Calu3 (cell line): ENCODE data around the gene ITSN2. TPM values are rescaled to one million over a fixed set of nuclear protein-coding genes. Genes with fewer than 3 reads are reported as not detected.

ENCODE experiments used
- BruUV-seq: library from RNA; stranded (reverse); fragments of 400-500 nt; replicated peaks from 2 replicates; lab custom pipeline; 2021; lab: Mats Ljungman, UMichigan
- CTCF ChIA-PET: fragments of 300-600 bp; sonication (Branson Sonifier 250); formaldehyde crosslinking; loops from one replicate; lab custom pipeline; 2022; ENCODE audit warnings: antibody characterized with exemption; lab: Charles Lee
- DNase-seq: peaks from one replicate; pipeline ENCODE4 v3.0.0; 2022
- H3K27ac Mint-ChIP-seq: one replicate; pipeline ENCODE4 v1.8.0; 2022; ENCODE audit warnings: mixed read lengths; ENCODE audit not compliant: unreplicated experiment
- H3K27me3 Mint-ChIP-seq: one replicate; pipeline ENCODE4 v1.8.0; 2022; ENCODE audit warnings: mixed read lengths; ENCODE audit not compliant: unreplicated experiment
- H3K36me3 Mint-ChIP-seq: one replicate; pipeline ENCODE4 v1.8.0; 2022; ENCODE audit warnings: mild to moderate bottlenecking, moderate library complexity, mixed read lengths; ENCODE audit not compliant: insufficient read depth, unreplicated experiment
- H3K4me1 Mint-ChIP-seq: one replicate; pipeline ENCODE4 v1.8.0; 2022; ENCODE audit warnings: mild to moderate bottlenecking, low read depth, mixed read lengths; ENCODE audit not compliant: unreplicated experiment
- H3K4me3 Mint-ChIP-seq: one replicate; pipeline ENCODE4 v1.8.0; 2022; ENCODE audit warnings: mild to moderate bottlenecking, low read depth, moderate library complexity, mixed read lengths; ENCODE audit not compliant: unreplicated experiment
- H3K9me3 Mint-ChIP-seq: one replicate; pipeline ENCODE4 v1.8.0; 2022; ENCODE audit warnings: low read depth, mixed read lengths; ENCODE audit not compliant: unreplicated experiment
- intact Hi-C: fragments of 100-400 bp; cut with micrococcal nuclease; formaldehyde crosslinking; loops from one replicate; pipeline ENCODE4 v1.10.0; 2022; ENCODE audit not compliant: unreplicated experiment
- total RNA-seq: library from RNA; stranded (reverse); gene quantifications from 2 replicates; pipeline ENCODE4 v1.2.3, GENCODE V29; 2022
- TF ChIP-seq, protein P1 (sequence below): fragments of 200-600 bp; IDR thresholded peaks from one replicate; pipeline ENCODE4 v1.8.0; 2022; ENCODE audit warnings: antibody characterized with exemption; ENCODE audit not compliant: unreplicated experiment

The ITSN2 gene
- total RNA-seq, 1 experiment from 2014 or later: 45.4 TPM

DNA sequence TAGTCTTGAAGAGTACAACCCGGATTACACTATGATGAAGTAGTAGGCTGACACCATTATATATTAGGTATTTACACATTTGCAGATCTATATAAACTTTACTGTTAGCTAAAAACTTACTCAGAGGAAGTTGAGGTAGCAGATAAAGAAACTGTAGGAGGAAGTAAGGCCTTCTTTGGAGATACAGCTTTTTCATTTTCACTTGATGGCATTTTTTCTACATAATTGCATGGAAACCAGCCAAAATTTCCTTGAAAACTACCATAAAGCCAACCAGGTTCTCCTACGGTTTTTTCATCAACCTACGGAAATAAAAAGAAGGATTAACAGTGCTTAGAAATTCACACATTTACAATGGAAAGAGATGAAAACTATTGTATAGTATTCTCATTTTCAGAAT, 98.9 kb downstream of the ITSN2 start:
- peaks cover 7% of the 10 kb centered on the region for H3K4me1 Mint-ChIP-seq
- no peak overlapping the region for H3K27ac Mint-ChIP-seq
- TF ChIP-seq, protein P1, sequence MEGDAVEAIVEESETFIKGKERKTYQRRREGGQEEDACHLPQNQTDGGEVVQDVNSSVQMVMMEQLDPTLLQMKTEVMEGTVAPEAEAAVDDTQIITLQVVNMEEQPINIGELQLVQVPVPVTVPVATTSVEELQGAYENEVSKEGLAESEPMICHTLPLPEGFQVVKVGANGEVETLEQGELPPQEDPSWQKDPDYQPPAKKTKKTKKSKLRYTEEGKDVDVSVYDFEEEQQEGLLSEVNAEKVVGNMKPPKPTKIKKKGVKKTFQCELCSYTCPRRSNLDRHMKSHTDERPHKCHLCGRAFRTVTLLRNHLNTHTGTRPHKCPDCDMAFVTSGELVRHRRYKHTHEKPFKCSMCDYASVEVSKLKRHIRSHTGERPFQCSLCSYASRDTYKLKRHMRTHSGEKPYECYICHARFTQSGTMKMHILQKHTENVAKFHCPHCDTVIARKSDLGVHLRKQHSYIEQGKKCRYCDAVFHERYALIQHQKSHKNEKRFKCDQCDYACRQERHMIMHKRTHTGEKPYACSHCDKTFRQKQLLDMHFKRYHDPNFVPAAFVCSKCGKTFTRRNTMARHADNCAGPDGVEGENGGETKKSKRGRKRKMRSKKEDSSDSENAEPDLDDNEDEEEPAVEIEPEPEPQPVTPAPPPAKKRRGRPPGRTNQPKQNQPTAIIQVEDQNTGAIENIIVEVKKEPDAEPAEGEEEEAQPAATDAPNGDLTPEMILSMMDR: no peak
- H3K36me3 Mint-ChIP-seq: no peaks in the 10 kb centered on the region
- H3K9me3 Mint-ChIP-seq: no peaks in the 10 kb centered on the region
- no peaks in the 10 kb centered on the region for H3K27me3 Mint-ChIP-seq
- intact Hi-C loops: no loop called here
- H3K4me3 Mint-ChIP-seq: no peak overlapping the region
- BruUV-seq: no TSS peak
- no peak for DNase-seq
- CTCF ChIA-PET: interaction anchor here (0.6 kb wide), 1 partner anchor 1011 kb away, joined by 3 read pairs; no protein-coding TSS in a partner anchor

DNA sequence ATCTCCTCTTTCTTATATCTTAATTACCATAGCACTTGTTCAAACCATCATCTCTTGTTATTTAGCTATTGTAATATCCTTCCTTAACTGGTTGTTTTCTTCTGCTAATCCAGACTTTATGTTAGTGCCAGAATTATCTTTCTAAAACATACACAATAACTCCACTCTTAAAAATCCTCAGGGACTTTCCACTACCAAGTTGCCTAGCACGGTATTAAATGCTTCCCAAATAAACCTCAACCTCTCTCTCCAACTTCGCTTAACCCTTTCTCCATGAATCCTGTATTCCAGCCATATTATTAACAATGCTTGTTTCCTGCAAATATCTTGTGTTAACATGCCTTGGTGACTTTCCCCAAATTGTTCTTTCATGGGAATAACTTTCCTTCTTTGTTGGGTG, 101.0 kb downstream of the ITSN2 start:
- intact Hi-C loops: no loop called here
- Mint-ChIP-seq H3K4me1 (peaks cover 7% of the 10 kb centered on the region), H3K36me3 (no peaks in the 10 kb centered on the region), H3K4me3 (no peak overlapping the region), H3K9me3 (no peaks in the 10 kb centered on the region), H3K27ac (no peak overlapping the region), H3K27me3 (no peaks in the 10 kb centered on the region)
- DNase-seq: no peak
- TF ChIP-seq, protein P1: no peak
- CTCF ChIA-PET: no interaction called here
- BruUV-seq: no TSS peak

DNA sequence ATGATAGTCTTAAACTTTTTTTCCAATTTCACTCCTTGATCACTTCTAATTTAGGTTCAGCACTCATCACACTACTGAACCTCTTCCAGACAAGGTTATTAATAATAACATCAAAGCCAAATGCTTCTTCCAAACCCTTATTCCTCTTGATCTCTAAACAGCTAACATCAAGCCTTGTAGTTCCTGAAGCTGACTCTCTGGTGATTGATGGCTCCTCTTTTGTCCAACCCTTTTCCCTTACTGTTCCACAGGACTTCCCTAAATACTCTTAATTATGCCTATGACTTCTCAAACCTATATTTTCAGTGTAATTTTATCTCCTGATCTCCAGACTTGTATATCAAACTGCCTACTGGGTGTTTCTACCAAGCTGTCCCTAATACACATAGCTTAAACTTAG, 101.6 kb downstream of the ITSN2 start:
- DNase-seq: no peak
- CTCF ChIA-PET: no interaction called here
- BruUV-seq: no TSS peak
- Mint-ChIP-seq H3K27ac (no peak overlapping the region), H3K4me3 (no peak overlapping the region), H3K27me3 (no peaks in the 10 kb centered on the region), H3K36me3 (no peaks in the 10 kb centered on the region), H3K9me3 (no peaks in the 10 kb centered on the region), H3K4me1 (peaks cover 7% of the 10 kb centered on the region)
- TF ChIP-seq, protein P1: no peak
- intact Hi-C loops: no loop called here

DNA sequence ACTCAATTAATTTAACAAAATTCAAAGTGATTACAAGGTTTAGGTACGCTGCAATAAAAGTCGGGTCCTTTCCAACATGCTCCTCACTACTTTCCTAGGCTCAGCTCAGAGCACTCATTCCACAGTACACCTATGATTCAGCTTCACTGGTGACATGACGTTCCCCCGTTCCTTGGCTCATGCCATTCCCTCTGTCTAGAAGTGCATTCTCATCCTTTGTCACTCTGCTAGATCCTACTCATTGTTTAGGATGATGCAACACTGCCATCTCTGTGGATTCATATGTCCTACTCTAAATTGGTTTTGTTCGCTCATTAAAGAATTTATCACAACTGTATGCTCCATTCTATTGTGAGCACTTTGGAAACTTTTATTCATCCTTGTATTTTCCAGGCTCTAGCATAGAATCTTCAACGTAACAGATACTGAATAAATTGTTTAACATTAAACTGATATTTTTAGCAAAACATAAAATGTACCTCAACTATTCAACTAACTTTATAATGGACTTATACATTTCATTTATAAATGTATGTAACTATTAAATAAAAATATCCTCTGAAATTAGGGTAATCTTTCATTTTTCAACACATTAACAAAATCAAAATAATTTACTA, 106.9 kb downstream of the ITSN2 start:
- no peaks in the 10 kb centered on the region for H3K27me3 Mint-ChIP-seq
- BruUV-seq: no TSS peak
- DNase-seq: no peak
- intact Hi-C loops: no loop called here
- H3K4me3 Mint-ChIP-seq: no peak overlapping the region
- no peak overlapping the region for H3K27ac Mint-ChIP-seq
- CTCF ChIA-PET: no interaction called here
- H3K36me3 Mint-ChIP-seq: peaks cover 5% of the 10 kb centered on the region
- no peaks in the 10 kb centered on the region for H3K9me3 Mint-ChIP-seq
- no peaks in the 10 kb centered on the region for H3K4me1 Mint-ChIP-seq
- TF ChIP-seq, protein P1: no peak
